Measurements from ENCODE around the gene OR51B5. TPM values are rescaled to one million over a fixed set of nuclear protein-coding genes. Genes with fewer than 3 reads are reported as not detected.
A peak's percentile ranks its signal among the peaks of the same experiment; 100 is the strongest.

OR51B5 gene
- total and polyA plus RNA-seq, 2 donors (not counting 3 experiments of a cell fraction or from before 2014, with no cell fraction given), result 0.07 TPM; not detected in 1

GRCh38 chr11:5300251-5300650 is 43.1 kb downstream of the OR51B5 start:
- peak; percentile 63 for FAIRE-seq
- ChIA-PET POLR2A (no interaction called here), CTCF (interaction anchor here (0.9 to 2.3 kb wide), 6 partner anchors 10 to 591 kb away, joined by 3 to 18 read pairs (median 4); no protein-coding TSS in a partner anchor)
- dilution Hi-C loops (cut with MboI; ENCODE audit: extremely low pct_ligation_motif_present, low sequenced_read_pairs), result no loop called here
- DNase-seq (ENCODE audit: low read depth, low spot score), result peak; percentile 67
- no peak overlapping the region for H3K4me3 ChIP-seq (replicated peaks in 1 of 3; ENCODE audit: insufficient read depth in 1 of 3, low read depth in 1 of 3, low read length in 3 of 3)
- H3K9me3 ChIP-seq (replicated peaks; ENCODE audit: control insufficient read depth, insufficient read depth, low read length), result no peaks in the 10 kb centered on the region
- H3K4me1 ChIP-seq (ENCODE audit: control insufficient read depth, extremely low read depth, insufficient read depth, low read length), result no peaks in the 10 kb centered on the region
- H3K9me1 ChIP-seq (replicated peaks; ENCODE audit: control insufficient read depth, extremely low read depth, insufficient read depth, low read length), result no peaks in the 10 kb centered on the region
- H2AFZ ChIP-seq (ENCODE audit: low read depth, low read length), result peak overlapping the region; percentile 69
- no peaks in the 10 kb centered on the region for H3K79me2 ChIP-seq (ENCODE audit: control insufficient read depth, insufficient read depth, low read length)
- no peaks in the 10 kb centered on the region for H3K36me3 ChIP-seq (ENCODE audit: control insufficient read depth in 2 of 2, extremely low read depth in 1 of 2, insufficient read depth in 2 of 2, low read length in 2 of 2)
- TF ChIP-seq POLR2A (IDR thresholded peaks at IDR 0.05; ENCODE audit: low read depth, low read length) (no peak), MAX (IDR thresholded peaks at IDR 0.05; ENCODE audit: insufficient read depth, insufficient read length) (no peak), JUN (IDR thresholded peaks at IDR 0.05; ENCODE audit: borderline replicate concordance, insufficient read depth, insufficient read length, low read depth) (no peak), EZH2 (IDR thresholded peaks at IDR 0.05; ENCODE audit: borderline replicate concordance, low read depth, low read length, severe bottlenecking) (no peak), MYC (IDR thresholded peaks at IDR 0.05; ENCODE audit: low read depth, low read length) (no peak), FOS (IDR thresholded peaks at IDR 0.05; ENCODE audit: borderline replicate concordance, insufficient read depth, low read length) (peak; percentile 36), GATA2 (IDR thresholded peaks at IDR 0.05; ENCODE audit: insufficient read depth, insufficient read length, low read depth, low read length) (peak; percentile 35), CTCF (IDR thresholded peaks at IDR 0.05; ENCODE audit: extremely low read depth in 1 of 2, insufficient read depth in 1 of 2, low read depth in 1 of 2, low read length in 2 of 2) (no peak), POLR2AphosphoS5 (IDR thresholded peaks at IDR 0.05; ENCODE audit: insufficient read depth, low read depth, low read length) (no peak)
- H3K4me2 ChIP-seq (ENCODE audit: insufficient read depth, low read length), result peak overlapping the region; percentile 64
- H3K27me3 ChIP-seq (ENCODE audit: control insufficient read depth in 2 of 2, insufficient read depth in 2 of 2, low read length in 2 of 2), result no peaks in the 10 kb centered on the region
- H3K9ac ChIP-seq (replicated peaks; ENCODE audit: extremely low read depth, insufficient read depth, low read length), result peak overlapping the region; percentile 51
- H3K27ac ChIP-seq (ENCODE audit: insufficient read depth, low read depth, low read length), result no peak overlapping the region
- no TSS peak for BruUV-seq (replicated peaks)
- H4K20me1 ChIP-seq (replicated peaks; ENCODE audit: control insufficient read depth, extremely low read depth, insufficient read depth, low read length), result no peaks in the 10 kb centered on the region
- intact Hi-C loops (cut with micrococcal nuclease), result no loop called here

Measured in endothelial cell of umbilical vein (primary cell).